ENCODE measurements around the gene ZNF609.

Gene ZNF609

DNA sequence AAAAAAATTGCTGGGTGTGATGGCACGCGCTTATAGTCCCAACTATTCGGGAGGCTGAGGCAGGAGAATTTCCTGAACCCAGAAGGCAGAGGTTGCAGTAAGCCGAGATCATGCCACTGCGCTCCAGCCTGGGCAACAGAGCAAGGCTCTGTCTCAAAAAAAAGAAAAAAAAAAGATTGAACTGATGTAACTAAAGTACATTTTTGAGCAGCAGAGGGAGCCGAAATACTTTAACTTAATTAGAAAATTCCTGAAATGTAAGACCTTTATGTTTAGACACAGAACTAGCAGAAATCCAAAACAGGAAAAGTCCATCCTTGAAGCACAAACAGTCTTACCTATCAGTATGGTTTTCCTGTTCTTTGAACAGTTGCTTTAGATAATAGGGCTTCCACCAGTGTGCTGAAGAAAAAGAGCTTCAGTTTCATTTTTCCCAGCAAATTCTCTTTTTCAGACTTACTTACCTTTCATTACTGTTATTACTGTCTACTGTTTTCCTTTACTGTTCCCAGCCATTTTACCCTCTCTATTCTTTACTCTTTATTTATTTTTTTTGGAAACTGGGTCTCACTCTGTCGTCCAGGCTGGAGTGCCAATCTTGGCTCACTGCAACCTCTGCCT is 33.4 kb upstream of the ZNF609 start:
- no peak overlapping the region for H3K4ac ChIP-seq (ENCODE audit: low read depth, low read length)
- no peaks in the 10 kb centered on the region for H3K79me1 ChIP-seq (ENCODE audit: low read length)
- H3K9ac ChIP-seq (ENCODE audit: low read length), result no peak overlapping the region
- no peaks in the 10 kb centered on the region for H3K79me2 ChIP-seq (ENCODE audit: control insufficient read depth, insufficient read depth, low read length)
- H4K5ac ChIP-seq (ENCODE audit: low read length), result no peak overlapping the region
- peaks cover 5% of the 10 kb centered on the region for H3K4me1 ChIP-seq (ENCODE audit: control insufficient read depth, low read depth, low read length)
- H4K8ac ChIP-seq (ENCODE audit: low read depth, low read length), result no peak overlapping the region
- WGBS (ENCODE audit: extremely low coverage, insufficient coverage, low lambda C conversion rate), result no CpG with 5 or more reads among the region's 7 CpGs
- no peak overlapping the region for H3K18ac ChIP-seq (ENCODE audit: low read length)
- no peak overlapping the region for H3K4me3 ChIP-seq (ENCODE audit: low read length)
- no peak overlapping the region for H2AK5ac ChIP-seq (ENCODE audit: low read length)
- no peak overlapping the region for H3K27ac ChIP-seq (ENCODE audit: low read depth, low read length)
- peak; percentile 10 for DNase-seq
- H3K27me3 ChIP-seq (ENCODE audit: insufficient read depth, low read length, poor library complexity), result no peaks in the 10 kb centered on the region
- H3K56ac ChIP-seq (ENCODE audit: low read length), result no peak overlapping the region
- H3K4me2 ChIP-seq (ENCODE audit: low read length), result no peak overlapping the region
- H2BK120ac ChIP-seq (ENCODE audit: low read depth, low read length), result no peak overlapping the region
- H3K23ac ChIP-seq (ENCODE audit: low read length), result no peak overlapping the region
- H3K36me3 ChIP-seq (ENCODE audit: control insufficient read depth, insufficient read depth, low read length), result no peaks in the 10 kb centered on the region
- H2BK5ac ChIP-seq (ENCODE audit: low read length), result no peak overlapping the region
- H2BK15ac ChIP-seq (replicated peaks; ENCODE audit: low read depth), result no peak overlapping the region

DNA sequence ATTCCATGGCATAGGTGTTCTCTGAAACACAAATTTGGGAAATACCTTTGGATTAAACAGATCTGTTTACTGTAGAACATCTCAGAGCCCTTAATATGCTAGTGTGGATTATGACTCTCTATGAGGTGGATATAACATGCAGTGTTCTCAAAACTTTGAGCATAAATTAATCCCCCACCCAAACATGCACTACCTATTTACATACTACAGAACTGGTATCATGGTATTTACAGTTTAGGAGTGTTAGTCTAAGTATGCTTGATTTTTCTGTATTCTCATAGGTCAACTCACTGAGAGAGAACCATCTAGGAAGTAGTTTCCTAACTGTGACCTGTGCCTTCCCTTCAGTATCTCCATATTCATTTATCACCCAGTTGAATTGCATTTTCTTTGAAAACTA is 30.9 kb upstream of the ZNF609 start:
- H3K56ac ChIP-seq (ENCODE audit: low read length), result no peak overlapping the region
- no peak overlapping the region for H4K5ac ChIP-seq (ENCODE audit: low read length)
- H4K8ac ChIP-seq (ENCODE audit: low read depth, low read length), result no peak overlapping the region
- no peak overlapping the region for H2BK15ac ChIP-seq (replicated peaks; ENCODE audit: low read depth)
- no peak overlapping the region for H2AK5ac ChIP-seq (ENCODE audit: low read length)
- H3K4me1 ChIP-seq (ENCODE audit: control insufficient read depth, low read depth, low read length), result peaks cover 5% of the 10 kb centered on the region
- no peaks in the 10 kb centered on the region for H3K36me3 ChIP-seq (ENCODE audit: control insufficient read depth, insufficient read depth, low read length)
- no peak overlapping the region for H3K9ac ChIP-seq (ENCODE audit: low read length)
- no peak overlapping the region for H2BK5ac ChIP-seq (ENCODE audit: low read length)
- no peak overlapping the region for H3K18ac ChIP-seq (ENCODE audit: low read length)
- DNase-seq, result no peak
- H3K4me3 ChIP-seq (ENCODE audit: low read length), result no peak overlapping the region
- no peak overlapping the region for H2BK120ac ChIP-seq (ENCODE audit: low read depth, low read length)
- H3K23ac ChIP-seq (ENCODE audit: low read length), result no peak overlapping the region
- no peak overlapping the region for H3K27ac ChIP-seq (ENCODE audit: low read depth, low read length)
- H3K4me2 ChIP-seq (ENCODE audit: low read length), result no peak overlapping the region
- H3K27me3 ChIP-seq (ENCODE audit: insufficient read depth, low read length, poor library complexity), result no peaks in the 10 kb centered on the region
- no peaks in the 10 kb centered on the region for H3K79me1 ChIP-seq (ENCODE audit: low read length)
- H3K79me2 ChIP-seq (ENCODE audit: control insufficient read depth, insufficient read depth, low read length), result no peaks in the 10 kb centered on the region
- no peak overlapping the region for H3K4ac ChIP-seq (ENCODE audit: low read depth, low read length)

DNA sequence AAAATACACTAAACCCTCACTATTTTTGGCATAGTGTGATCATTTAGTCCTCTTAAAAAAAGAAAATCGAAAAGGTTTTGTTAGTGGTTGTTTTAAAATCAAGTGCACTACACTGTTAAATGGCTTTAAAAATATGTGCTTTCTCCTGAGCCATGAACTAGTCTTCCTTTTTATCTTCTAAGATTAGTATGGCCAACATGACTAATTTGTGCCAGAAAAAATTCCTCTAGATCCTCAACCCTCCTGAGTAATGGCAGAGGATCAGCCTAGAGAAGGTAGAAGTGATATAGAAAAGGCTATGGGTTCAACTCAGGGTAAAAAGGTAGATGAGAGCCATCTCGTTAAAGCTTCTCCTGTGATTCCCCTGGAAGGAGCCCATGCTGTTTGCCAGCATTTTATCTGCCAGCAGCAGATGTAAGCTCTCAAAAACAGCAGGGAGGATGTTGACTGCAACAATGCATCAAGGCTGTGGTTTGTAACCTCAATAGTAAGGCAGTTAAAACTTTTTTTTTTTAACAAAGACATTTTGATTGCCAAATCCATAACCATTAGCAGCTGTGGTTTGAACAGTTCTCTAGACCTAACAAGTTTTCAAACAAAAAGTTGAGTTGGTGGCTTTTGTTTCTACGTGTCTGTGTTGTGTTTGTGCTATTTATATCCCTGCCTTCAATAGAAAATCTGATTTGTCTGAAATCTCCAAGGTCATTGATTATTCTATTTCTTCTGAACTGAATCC is 30.2 kb upstream of the ZNF609 start:
- no peak overlapping the region for H2BK5ac ChIP-seq (ENCODE audit: low read length)
- H3K36me3 ChIP-seq (ENCODE audit: control insufficient read depth, insufficient read depth, low read length), result no peaks in the 10 kb centered on the region
- no peaks in the 10 kb centered on the region for H3K79me1 ChIP-seq (ENCODE audit: low read length)
- no peak overlapping the region for H2BK15ac ChIP-seq (replicated peaks; ENCODE audit: low read depth)
- no peak overlapping the region for H4K8ac ChIP-seq (ENCODE audit: low read depth, low read length)
- H3K4me1 ChIP-seq (ENCODE audit: control insufficient read depth, low read depth, low read length), result peaks cover 5% of the 10 kb centered on the region
- H3K18ac ChIP-seq (ENCODE audit: low read length), result no peak overlapping the region
- H3K4ac ChIP-seq (ENCODE audit: low read depth, low read length), result no peak overlapping the region
- DNase-seq, result peak; percentile 94
- no peak overlapping the region for H2BK120ac ChIP-seq (ENCODE audit: low read depth, low read length)
- H3K79me2 ChIP-seq (ENCODE audit: control insufficient read depth, insufficient read depth, low read length), result no peaks in the 10 kb centered on the region
- H3K56ac ChIP-seq (ENCODE audit: low read length), result no peak overlapping the region
- H4K5ac ChIP-seq (ENCODE audit: low read length), result no peak overlapping the region
- H3K23ac ChIP-seq (ENCODE audit: low read length), result no peak overlapping the region
- H3K27ac ChIP-seq (ENCODE audit: low read depth, low read length), result no peak overlapping the region
- H2AK5ac ChIP-seq (ENCODE audit: low read length), result no peak overlapping the region
- no peak overlapping the region for H3K9ac ChIP-seq (ENCODE audit: low read length)
- no CpG with 5 or more reads among the region's 3 CpGs for WGBS (ENCODE audit: extremely low coverage, insufficient coverage, low lambda C conversion rate)
- no peak overlapping the region for H3K4me3 ChIP-seq (ENCODE audit: low read length)
- H3K27me3 ChIP-seq (ENCODE audit: insufficient read depth, low read length, poor library complexity), result no peaks in the 10 kb centered on the region
- no peak overlapping the region for H3K4me2 ChIP-seq (ENCODE audit: low read length)

DNA sequence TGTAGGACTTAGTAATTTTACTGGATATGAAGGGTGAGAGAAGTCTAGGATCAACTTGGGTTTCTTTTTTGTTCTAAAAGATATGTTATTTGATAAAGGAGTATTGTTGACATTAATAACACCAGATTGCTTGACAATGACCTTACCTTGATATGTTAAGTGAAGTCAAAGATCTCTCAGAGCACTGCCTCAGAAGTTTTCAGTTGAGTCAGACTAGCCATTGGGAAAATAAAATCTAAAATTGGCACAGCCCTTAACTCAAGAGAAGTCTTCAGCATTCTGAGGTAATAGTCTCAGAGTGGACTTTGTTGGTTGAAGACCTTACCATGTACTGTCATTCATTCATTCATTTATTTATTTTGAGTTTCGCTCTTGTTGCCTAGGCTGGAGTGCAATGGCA is 22.4 kb upstream of the ZNF609 start:
- Histone ChIP-seq H3K4ac (ENCODE audit: low read depth, low read length) (no peak overlapping the region), H4K5ac (ENCODE audit: low read length) (no peak overlapping the region), H2BK5ac (ENCODE audit: low read length) (no peak overlapping the region), H2BK120ac (ENCODE audit: low read depth, low read length) (no peak overlapping the region), H3K18ac (ENCODE audit: low read length) (no peak overlapping the region), H3K23ac (ENCODE audit: low read length) (no peak overlapping the region), H3K4me2 (ENCODE audit: low read length) (no peak overlapping the region), H3K56ac (ENCODE audit: low read length) (no peak overlapping the region), H3K27me3 (ENCODE audit: insufficient read depth, low read length, poor library complexity) (no peaks in the 10 kb centered on the region), H3K79me1 (ENCODE audit: low read length) (no peaks in the 10 kb centered on the region), H3K79me2 (ENCODE audit: control insufficient read depth, insufficient read depth, low read length) (no peaks in the 10 kb centered on the region), H2AK5ac (ENCODE audit: low read length) (no peak overlapping the region), H3K4me1 (ENCODE audit: control insufficient read depth, low read depth, low read length) (peaks cover 4% of the 10 kb centered on the region), H2BK15ac (replicated peaks; ENCODE audit: low read depth) (no peak overlapping the region), H3K9ac (ENCODE audit: low read length) (no peak overlapping the region), H3K36me3 (ENCODE audit: control insufficient read depth, insufficient read depth, low read length) (no peaks in the 10 kb centered on the region), H4K8ac (ENCODE audit: low read depth, low read length) (no peak overlapping the region), H3K27ac (ENCODE audit: low read depth, low read length) (no peak overlapping the region), H3K4me3 (ENCODE audit: low read length) (no peak overlapping the region)
- WGBS (ENCODE audit: extremely low coverage, insufficient coverage, low lambda C conversion rate), result no CpG with 5 or more reads among the region's 1 CpG
- DNase-seq, result no peak

DNA sequence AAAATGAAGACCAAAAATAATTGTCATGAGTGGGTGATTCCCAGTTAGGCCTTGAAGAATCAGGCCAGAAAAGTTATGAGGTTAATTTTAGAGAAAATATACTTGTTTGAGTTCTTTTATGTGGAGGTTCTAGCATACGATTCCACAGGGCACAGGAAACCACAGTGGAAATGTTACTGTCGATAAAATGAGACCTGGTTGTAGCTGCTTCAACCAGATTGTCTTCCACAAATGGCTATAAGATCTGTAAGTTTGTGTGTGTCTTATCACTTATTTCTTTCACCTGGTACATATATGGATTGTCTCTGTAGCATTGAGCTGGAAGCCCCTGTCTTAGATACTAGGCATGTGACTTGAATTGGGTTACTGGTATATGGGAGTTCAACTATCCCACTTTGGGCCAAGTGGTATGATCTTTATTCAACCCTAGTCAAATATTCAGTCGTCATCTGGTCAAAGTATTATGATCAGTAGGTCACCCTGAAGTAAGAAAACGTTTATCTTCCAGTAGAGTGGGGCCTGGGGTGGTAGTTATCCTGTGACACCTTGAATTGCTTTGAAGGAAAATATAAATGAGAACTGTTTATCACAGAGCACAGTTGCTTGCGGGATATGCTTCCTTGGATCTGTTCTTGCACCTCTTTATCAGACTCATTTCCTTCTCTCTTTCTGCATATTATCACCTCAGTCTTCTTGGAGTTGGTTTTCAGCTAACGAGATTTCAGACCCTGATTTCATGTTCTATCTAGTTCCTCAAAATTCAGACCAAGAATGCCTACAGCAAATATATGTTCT is 21.5 kb upstream of the ZNF609 start:
- no CpG with 5 or more reads among the region's 6 CpGs for WGBS (ENCODE audit: extremely low coverage, insufficient coverage, low lambda C conversion rate)

More for the DNA sequence above, 21.5 kb upstream of the ZNF609 start:
- peak; percentile 60 for DNase-seq
- no peak overlapping the region for H3K18ac ChIP-seq (ENCODE audit: low read length)
- H3K4me3 ChIP-seq (ENCODE audit: low read length), result no peak overlapping the region
- H2AK5ac ChIP-seq (ENCODE audit: low read length), result no peak overlapping the region
- H3K27me3 ChIP-seq (ENCODE audit: insufficient read depth, low read length, poor library complexity), result no peaks in the 10 kb centered on the region
- no peak overlapping the region for H2BK15ac ChIP-seq (replicated peaks; ENCODE audit: low read depth)
- no peaks in the 10 kb centered on the region for H3K79me2 ChIP-seq (ENCODE audit: control insufficient read depth, insufficient read depth, low read length)
- no peak overlapping the region for H2BK120ac ChIP-seq (ENCODE audit: low read depth, low read length)
- H2BK5ac ChIP-seq (ENCODE audit: low read length), result peak overlapping the region; percentile 54
- H3K27ac ChIP-seq (ENCODE audit: low read depth, low read length), result peak overlapping the region; percentile 44
- no peak overlapping the region for H4K8ac ChIP-seq (ENCODE audit: low read depth, low read length)
- H3K4me2 ChIP-seq (ENCODE audit: low read length), result no peak overlapping the region
- H3K23ac ChIP-seq (ENCODE audit: low read length), result no peak overlapping the region
- H3K79me1 ChIP-seq (ENCODE audit: low read length), result no peaks in the 10 kb centered on the region
- H3K36me3 ChIP-seq (ENCODE audit: control insufficient read depth, insufficient read depth, low read length), result no peaks in the 10 kb centered on the region
- peaks cover 4% of the 10 kb centered on the region for H3K4me1 ChIP-seq (ENCODE audit: control insufficient read depth, low read depth, low read length)
- no peak overlapping the region for H4K5ac ChIP-seq (ENCODE audit: low read length)
- H3K9ac ChIP-seq (ENCODE audit: low read length), result no peak overlapping the region
- H3K56ac ChIP-seq (ENCODE audit: low read length), result no peak overlapping the region
- no peak overlapping the region for H3K4ac ChIP-seq (ENCODE audit: low read depth, low read length)

Data from mesendoderm (in vitro differentiated cells).